OCI-LY3 (cell line): Measurements from ENCODE around the gene LILRB2.

ENCODE experiments used
- H2AFZ ChIP-seq: fragments of 200-600, 300-600 bp; shearing (Covaris generic); 2 replicates; pipeline ENCODE4 v1.6.0; 2014; ENCODE audit warnings: antibody characterized with exemption, low read depth, low read length
- H3K27ac ChIP-seq: fragments of 200-600, 300-600 bp; sonication (generic); 2 replicates; pipeline ENCODE4 v1.5.1; 2014; ENCODE audit warnings: mild to moderate bottlenecking, low read length, moderate library complexity, mixed read lengths
- H3K27me3 ChIP-seq: fragments of 200-600, 300-600 bp; sonication (generic); 2 replicates; pipeline ENCODE4 v1.6.1; 2014; ENCODE audit warnings: low read depth, low read length, mixed read lengths
- H3K36me3 ChIP-seq: fragments of 200-600, 300-600 bp; sonication (generic); replicated peaks from 2 replicates; pipeline ENCODE3; 2014; ENCODE audit warnings: low read depth, low read length, mixed read lengths
- H3K4me1 ChIP-seq: fragments of 300-600, 200-600 bp; sonication (generic); 2 replicates; pipeline ENCODE4 v1.6.1; 2014; ENCODE audit warnings: low read length, mixed read lengths
- H3K4me2 ChIP-seq: fragments of 200-600, 300-600 bp; sonication (generic); 2 replicates; pipeline ENCODE4 v1.6.1; 2014; ENCODE audit warnings: low read length, mixed read lengths
- H3K4me3 ChIP-seq: fragments of 300-600, 200-600 bp; sonication (generic); 2 replicates; pipeline ENCODE4 v1.5.1; 2014; ENCODE audit warnings: antibody characterized with exemption, mild to moderate bottlenecking, low read length, moderate library complexity
- H3K79me2 ChIP-seq: fragments of 300-600, 200-600 bp; shearing (Covaris generic); 2 replicates; pipeline ENCODE4 v1.6.1; 2014; ENCODE audit warnings: mild to moderate bottlenecking, low read length, mixed read lengths
- H3K9ac ChIP-seq: fragments of 300-600, 200-600 bp; shearing (Covaris generic); 2 replicates; pipeline ENCODE4 v1.6.0; 2014; ENCODE audit warnings: mild to moderate bottlenecking, low read length, moderate library complexity
- H3K9me3 ChIP-seq: fragments of 200-600, 300-600 bp; shearing (Covaris generic); 2 replicates; pipeline ENCODE4 v1.6.1; 2014; ENCODE audit warnings: low read length, mixed read lengths; ENCODE audit not compliant: insufficient read depth
- H4K20me1 ChIP-seq: fragments of 200-600, 300-600 bp; sonication (generic); 2 replicates; pipeline ENCODE4 v1.6.1; 2016; ENCODE audit warnings: low read length, mixed read lengths; ENCODE audit not compliant: insufficient read depth
- CTCF ChIP-seq: fragments of 200-600, 300-600 bp; sonication (generic); IDR thresholded peaks from 2 replicates; pipeline ENCODE4 v1.5.1; 2014; ENCODE audit warnings: antibody characterized with exemption, low read length, low read depth
- EZH2phosphoT487 ChIP-seq: fragments of 200-600 bp; shearing (Covaris generic); IDR thresholded peaks from 2 replicates; pipeline ENCODE4 v1.6.1; 2018; ENCODE audit warnings: antibody characterized with exemption, mixed run types, low read depth

The LILRB2 gene

GRCh38 chr19:54319049-54319448, 38.1 kb upstream of the LILRB2 start:
- Histone ChIP-seq H3K4me3 (peak overlapping the region; percentile 27), H3K27me3 (peaks cover 48% of the 10 kb centered on the region), H3K4me2 (peak overlapping the region; percentile 59)

GRCh38 chr19:54317965-54318240, 37.0 kb upstream of the LILRB2 start:
- TF ChIP-seq EZH2phosphoT487 (no peak), CTCF (no peak)
- H3K4me2 ChIP-seq = no peak overlapping the region
- no peak overlapping the region for H3K9ac ChIP-seq
- H3K79me2 ChIP-seq = no peaks in the 10 kb centered on the region
- no peaks in the 10 kb centered on the region for H3K36me3 ChIP-seq
- no peaks in the 10 kb centered on the region for H4K20me1 ChIP-seq
- H3K4me3 ChIP-seq = no peak overlapping the region
- peaks cover 14% of the 10 kb centered on the region for H3K4me1 ChIP-seq
- H3K9me3 ChIP-seq = no peaks in the 10 kb centered on the region
- H3K27ac ChIP-seq = no peak overlapping the region
- no peak overlapping the region for H2AFZ ChIP-seq
- H3K27me3 ChIP-seq = peaks cover 49% of the 10 kb centered on the region

More at GRCh38 chr19:54319049-54319448, 38.1 kb upstream of the LILRB2 start:
- TF ChIP-seq CTCF (no peak), EZH2phosphoT487 (no peak)
- H3K9ac ChIP-seq = no peak overlapping the region
- H3K36me3 ChIP-seq = no peaks in the 10 kb centered on the region
- H3K9me3 ChIP-seq = no peaks in the 10 kb centered on the region
- H3K27ac ChIP-seq = 0 out of 2 replicates have a peak overlapping the region, but pooled peaks have one; percentile 3
- H2AFZ ChIP-seq = no peak overlapping the region
- peaks cover 13% of the 10 kb centered on the region for H3K4me1 ChIP-seq
- no peaks in the 10 kb centered on the region for H4K20me1 ChIP-seq
- no peaks in the 10 kb centered on the region for H3K79me2 ChIP-seq

GRCh38 chr19:54317108-54317964, 36.4 kb upstream of the LILRB2 start:
- H3K27me3 ChIP-seq = peaks cover 49% of the 10 kb centered on the region
- peaks cover 19% of the 10 kb centered on the region for H3K4me1 ChIP-seq
- H3K9ac ChIP-seq = no peak overlapping the region

GRCh38 chr19:54316746-54317107, 35.8 kb upstream of the LILRB2 start:
- Histone ChIP-seq H4K20me1 (no peaks in the 10 kb centered on the region), H3K9ac (no peak overlapping the region), H3K4me3 (no peak overlapping the region), H3K4me2 (no peak overlapping the region), H3K9me3 (no peaks in the 10 kb centered on the region), H3K27ac (no peak overlapping the region), H3K27me3 (peaks cover 50% of the 10 kb centered on the region), H3K36me3 (no peaks in the 10 kb centered on the region), H2AFZ (no peak overlapping the region), H3K79me2 (no peaks in the 10 kb centered on the region), H3K4me1 (peaks cover 24% of the 10 kb centered on the region)
- TF ChIP-seq CTCF (no peak), EZH2phosphoT487 (no peak)

More at GRCh38 chr19:54317108-54317964, 36.4 kb upstream of the LILRB2 start:
- Histone ChIP-seq H2AFZ (no peak overlapping the region), H3K79me2 (no peaks in the 10 kb centered on the region), H3K9me3 (no peaks in the 10 kb centered on the region), H3K27ac (no peak overlapping the region), H3K4me2 (no peak overlapping the region), H3K36me3 (no peaks in the 10 kb centered on the region), H3K4me3 (no peak overlapping the region), H4K20me1 (no peaks in the 10 kb centered on the region)
- TF ChIP-seq CTCF (no peak), EZH2phosphoT487 (no peak)
